GM18868 (cell line): ENCODE measurements around the gene WASF3.
"Not testable (repeated sequence)": the region's sequence is repeated elsewhere in the genome, so short reads cannot be mapped to it uniquely, and the experiment has no call there.

Experiments used
- ATAC-seq: cut with Tn5 transposase; IDR thresholded peaks from one replicate; pipeline ENCODE4 v1.9.1; 2021; ENCODE audit warnings: mild to moderate bottlenecking, moderate library complexity; ENCODE audit not compliant: unreplicated experiment

Gene WASF3

DNA sequence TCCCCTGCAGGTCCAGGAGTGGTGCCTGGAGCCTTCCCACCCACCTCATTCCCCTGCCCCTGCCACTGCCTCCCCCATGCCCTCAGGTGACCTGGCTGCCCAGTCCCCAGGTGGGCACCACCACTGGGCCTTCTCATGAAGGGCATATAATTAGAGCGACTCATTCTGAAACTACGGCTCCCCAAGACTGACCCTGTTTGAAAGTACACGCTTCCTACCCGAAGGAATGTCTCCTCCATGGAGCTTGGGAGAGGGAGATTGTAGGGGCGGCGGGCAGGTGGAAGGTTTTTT is 150.5 kb downstream of the WASF3 start:
- ATAC-seq = no peak

DNA sequence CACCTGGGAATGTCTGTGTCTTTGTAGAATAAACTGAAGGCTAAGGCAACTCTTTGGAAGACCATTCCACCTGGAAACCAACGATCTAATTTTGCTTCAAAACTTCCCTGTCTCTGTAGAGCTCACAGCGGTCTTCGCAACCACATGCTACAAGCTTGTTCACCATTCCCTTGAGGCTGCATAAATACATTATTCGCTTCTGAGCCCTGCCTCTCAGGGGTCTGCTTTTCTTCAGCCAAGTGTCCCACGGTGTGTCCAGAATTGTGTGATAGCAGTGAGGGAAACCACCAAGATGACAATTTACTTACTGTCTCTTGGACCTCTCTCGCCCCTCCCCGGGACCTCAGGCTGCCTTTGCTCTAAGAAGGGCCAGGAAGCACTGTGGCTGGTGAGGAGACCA is 152.0 kb downstream of the WASF3 start:
- no peak for ATAC-seq

DNA sequence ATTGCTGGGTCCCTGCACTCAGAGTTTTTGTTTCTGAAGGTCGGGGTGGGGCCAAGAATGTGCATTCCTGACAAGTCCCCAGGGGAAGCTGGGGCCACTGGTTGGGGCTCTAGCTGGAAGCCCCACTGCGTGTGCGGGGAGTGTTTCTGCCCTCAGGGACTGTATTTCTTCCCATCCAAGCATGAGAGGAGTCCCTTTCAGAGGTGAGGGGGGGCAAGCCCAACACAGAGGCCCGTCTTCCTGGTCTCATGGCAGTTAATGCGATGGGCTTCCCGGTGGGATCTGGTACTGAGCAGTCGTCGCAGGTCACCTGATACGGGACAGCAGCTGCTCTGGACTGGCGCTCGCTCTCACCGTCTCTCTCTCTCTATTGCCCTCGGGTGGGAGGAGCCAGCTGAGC is 152.7 kb downstream of the WASF3 start:
- no peak for ATAC-seq

DNA sequence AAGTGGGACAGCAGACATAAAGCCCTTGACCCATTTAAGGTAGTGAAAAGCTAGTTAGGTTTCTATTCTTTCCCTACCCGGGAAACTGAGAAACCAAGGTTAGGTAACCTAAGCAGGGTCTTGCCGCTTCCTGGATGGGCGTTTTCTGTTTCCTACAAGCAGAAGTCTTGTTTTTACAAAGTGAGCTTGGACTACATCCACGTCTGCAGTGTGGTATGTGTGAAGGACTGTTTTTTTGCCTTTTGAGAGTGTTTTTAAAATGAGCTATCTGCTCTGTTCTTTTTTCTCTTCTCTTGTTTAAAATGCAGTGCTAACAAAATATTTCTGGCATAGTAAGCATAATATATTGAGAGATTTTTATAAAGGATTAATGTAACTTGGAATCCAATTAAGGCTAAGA is 153.7 kb downstream of the WASF3 start:
- no peak for ATAC-seq

DNA sequence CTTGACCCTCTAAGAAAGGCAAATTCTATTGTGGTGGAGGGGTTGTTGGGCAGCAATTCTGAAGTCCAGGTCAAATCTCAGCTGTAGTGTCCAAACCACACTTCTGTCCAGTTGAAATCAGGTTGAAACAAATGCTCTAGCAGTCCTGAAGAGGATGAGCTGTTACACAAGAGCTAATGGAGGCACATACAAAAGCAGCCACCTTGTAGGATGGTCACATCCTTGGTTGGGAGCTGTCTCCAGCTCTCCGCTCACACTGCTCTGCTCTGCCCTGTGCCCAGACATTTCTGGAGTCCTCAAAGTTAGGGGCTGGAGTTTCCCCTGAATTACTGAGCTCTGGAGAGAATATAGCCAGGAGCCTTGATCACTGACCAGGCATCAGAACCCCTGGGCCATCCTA is 155.9 kb downstream of the WASF3 start:
- ATAC-seq = no peak

DNA sequence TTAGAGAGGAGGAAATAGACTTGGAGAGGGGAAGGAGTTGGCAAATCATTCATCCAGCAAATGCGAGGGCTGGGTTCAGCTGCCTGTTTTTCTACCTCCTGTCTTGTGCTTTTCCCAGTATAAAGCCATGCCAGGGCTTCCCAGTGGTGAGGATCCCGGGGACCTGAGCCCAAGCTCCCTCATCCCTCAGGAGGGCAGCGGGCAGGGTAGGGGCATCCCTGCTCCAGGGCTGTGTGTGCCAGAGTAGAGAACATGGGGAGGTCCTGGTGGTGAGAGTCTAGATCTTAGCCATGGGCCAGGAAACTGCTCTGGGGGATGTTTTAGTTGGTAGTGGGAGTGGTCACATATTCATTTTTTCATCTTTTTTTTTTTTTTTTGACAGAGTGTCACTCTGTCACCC is 159.5 kb downstream of the WASF3 start:
- ATAC-seq = no peak

DNA sequence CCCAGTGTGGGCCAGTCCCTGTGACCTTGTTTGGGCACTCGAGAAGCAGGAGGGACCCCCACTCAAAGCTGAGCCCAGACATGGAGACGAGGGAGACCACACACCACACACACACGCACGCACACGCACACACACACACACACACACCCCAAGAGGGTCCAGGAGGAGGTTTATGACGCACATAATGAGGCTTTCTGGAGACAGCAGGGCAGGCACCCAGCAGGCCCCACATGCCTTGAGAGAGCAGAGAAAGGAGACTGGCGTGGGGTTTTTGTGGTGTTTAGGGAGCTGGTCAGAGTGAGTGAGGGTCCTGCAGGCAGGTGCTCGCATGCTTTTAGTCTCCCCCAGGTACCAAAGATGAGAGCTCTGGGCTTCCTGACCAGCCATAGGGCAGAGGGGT is 160.7 kb downstream of the WASF3 start:
- ATAC-seq = no peak

DNA sequence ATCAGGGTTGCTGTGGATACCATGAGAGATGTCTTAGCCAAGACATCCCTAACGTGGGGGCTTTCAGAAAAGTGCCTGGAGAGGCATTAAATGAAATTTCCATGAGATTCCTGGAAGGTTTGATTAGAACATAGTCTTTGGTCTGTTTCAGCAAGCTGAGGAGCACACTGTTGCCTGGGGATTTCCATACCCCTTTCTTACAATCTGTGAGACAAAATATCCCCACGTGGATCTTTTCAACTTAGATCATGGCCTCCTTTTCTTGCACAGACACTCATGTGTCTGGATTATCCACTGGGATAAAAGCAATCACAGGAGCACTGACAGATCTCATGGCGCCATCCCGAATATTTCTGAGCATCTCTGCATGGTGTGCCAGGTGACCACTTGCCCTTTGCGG is 161.4 kb downstream of the WASF3 start:
- ATAC-seq = no peak

DNA sequence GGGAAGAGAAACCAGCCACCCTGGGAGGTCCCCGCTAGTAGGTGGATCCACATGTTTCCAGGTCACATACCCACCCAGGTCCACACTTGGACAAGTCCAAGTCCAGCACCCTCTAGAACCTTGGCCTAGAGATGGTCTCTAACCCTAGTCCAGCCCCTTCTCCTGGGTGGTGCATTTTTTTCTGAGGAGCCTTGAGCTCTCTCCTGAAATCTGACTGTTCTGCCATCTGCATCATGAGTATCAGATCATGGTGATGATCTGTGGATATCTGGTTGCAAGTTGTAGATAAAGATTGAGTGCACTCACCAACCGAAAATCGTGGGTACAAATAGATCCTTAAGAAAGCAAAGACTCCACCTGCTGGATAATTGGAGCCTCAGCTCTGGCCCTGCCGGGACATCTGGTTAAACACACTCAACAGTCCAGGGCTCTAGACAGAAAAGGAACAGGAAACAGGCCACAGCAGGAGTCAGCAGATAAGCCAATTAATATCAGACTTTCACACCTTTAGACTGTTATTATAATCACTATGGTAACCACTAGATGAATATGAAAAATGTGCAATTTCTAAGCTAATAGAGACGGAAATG is 162.0 kb downstream of the WASF3 start:
- no peak for ATAC-seq

DNA sequence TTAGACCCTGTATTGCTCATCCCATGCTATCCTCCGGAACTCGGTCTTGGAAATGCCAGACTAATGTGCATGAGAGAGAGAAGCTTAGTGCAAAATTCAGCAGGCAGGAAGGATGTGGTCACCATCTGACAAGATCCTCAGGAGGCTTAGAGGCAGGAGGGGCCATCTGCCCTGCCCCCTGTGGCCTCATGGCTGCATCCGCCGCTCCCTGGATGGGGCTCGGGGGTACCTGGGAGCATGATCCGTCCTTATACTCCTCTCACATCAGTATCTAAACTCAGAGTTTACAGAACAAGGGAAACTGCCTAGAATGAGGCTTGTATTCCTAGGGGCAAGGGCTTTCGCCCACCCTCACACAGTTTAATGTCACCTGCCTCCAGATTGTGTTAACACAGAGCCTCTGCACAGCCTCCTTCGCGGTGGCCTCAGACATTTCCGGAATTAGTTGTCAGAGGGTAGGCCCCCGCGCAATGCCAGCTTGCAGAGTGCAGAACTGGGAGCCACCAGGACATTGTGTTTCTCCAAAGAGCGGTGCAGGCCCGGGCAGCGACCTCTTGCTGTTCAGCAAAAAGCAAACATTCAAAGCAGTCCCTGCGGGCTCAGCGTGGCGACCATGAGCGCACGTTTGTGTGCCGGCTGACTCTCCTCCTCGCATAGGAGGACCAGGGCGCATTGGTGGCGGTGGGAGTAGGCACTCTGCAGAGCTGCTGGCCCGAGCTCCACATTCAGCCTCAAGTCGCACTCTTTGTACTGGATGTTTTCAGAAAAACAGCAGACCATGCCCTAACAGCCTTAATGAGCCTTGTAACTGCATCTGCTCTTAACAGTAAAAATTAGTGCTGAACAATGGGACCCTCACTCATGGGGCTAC is 164.0 kb downstream of the WASF3 start:
- ATAC-seq = no peak

DNA sequence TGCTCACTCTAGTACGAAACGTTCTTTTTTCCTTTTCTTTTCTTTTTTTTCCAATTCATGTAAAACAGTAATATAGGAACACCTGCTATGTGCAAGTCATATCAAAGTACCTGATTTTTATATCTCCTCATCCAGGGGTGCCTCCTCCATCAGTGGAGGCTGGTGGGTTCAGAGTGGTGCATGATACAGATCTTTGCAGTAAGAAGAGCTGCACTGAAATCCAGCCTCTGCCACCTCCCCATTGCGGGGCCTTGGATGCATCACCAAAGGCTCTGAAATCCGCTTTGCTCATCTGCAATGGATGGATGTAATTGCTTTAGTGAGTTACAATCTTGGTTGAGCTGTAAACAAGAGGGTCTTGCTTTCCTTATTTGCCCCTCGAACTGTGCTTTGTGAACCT is 164.8 kb downstream of the WASF3 start:
- no peak for ATAC-seq

DNA sequence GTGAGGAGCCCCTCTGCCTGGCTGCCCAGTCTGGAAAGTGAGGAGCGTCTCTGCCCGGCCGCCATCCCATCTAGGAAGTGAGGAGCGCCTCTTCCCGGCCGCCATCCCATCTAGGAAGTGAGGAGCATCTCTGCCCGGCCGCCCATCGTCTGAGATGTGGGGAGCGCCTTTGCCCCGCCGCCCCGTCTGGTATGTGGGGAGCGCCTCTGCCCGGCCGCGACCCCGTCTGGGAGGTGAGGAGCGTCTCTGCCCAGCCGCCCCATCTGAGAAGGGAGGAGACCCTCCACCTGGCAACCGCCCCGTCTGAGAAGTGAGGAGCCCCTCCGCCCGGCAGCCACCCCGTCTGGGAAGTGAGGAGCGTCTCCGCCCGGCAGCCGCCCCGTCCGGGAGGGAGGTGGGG is 166.1 kb downstream of the WASF3 start:
- not testable (repeated sequence) for ATAC-seq

DNA sequence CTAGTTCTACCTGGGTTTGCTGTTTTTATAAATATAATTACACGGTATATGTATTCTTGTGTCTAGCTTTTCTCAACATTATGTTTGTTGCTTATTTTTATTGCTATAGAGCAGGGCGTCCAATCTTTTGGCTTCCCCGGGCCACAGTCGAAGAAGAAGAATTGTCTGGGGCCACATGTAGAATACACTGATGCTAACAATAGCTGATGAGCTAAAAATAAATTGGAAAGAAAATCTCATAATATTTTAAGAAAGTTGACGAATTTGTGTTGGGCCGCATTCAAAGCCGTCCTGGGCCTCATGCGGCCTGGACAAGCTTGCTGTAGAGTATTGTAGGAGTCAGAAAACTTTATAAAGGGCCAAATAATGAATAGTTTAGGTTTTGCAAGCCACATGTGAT is 169.2 kb downstream of the WASF3 start:
- ATAC-seq = no peak

DNA sequence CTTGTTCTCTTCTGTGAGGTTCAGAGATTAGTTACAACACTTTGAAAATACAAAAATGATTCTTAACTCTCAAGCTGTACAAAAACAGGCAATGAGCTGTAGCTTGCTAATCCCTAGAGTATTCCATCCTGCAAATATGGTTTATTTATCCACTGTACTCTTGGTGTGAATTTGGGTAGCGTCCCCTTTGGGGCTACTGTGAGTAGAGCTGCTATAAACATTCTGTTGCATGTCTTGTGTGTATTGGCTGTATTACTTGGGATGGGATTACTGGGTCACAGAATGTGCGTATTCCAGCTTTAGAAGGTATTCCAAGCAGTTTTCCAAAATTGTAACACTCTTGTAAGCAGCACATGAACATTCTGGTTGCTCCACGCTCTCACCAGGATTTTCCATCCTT is 169.6 kb downstream of the WASF3 start:
- no peak for ATAC-seq

DNA sequence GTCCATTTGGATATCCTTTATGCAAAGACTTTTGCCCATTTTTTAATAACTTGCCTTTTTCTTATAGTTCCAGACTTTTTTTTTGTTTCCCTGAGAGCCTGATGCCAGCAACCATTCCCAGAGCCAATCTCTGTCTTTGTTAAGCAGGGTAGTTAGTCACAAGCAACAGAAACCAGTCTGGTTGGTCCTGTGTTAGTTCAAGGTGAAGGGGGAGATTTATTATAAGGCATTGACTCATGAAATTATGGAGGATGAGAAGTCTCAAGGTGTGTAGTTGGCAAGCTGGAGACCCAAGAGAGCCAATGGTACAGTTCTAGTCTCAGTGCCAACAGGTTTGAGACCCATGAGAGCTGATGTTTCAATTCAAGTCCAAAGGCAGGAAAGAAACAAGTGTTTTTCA is 170.2 kb downstream of the WASF3 start:
- ATAC-seq = no peak

DNA sequence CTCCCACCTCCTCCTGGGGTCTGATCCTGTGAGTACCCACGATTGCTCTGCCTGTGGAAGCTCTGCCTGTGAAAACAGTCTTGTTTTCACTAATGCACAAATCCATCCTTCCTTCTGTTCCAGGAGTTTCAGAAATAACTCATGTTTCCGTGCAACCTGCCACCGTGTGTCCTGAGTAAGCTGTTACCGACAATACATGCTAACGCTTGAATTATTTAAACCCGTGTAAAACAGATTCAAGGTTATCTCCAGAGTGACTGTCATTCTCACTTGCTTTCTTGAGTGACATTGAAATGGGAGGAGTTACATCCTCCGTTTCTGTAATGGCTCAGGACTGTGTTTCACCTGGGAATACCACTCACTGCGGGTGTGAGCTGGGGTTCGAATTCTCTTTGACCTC is 178.2 kb downstream of the WASF3 start:
- ATAC-seq = no peak
